Neural cell (in vitro differentiated cells): ENCODE results near the gene CLEC20A. TPM values are rescaled to one million over a fixed set of nuclear protein-coding genes. Genes with fewer than 3 reads are reported as not detected.

Experiments used
- H2AFZ ChIP-seq: fragments of 200-600, 300-800 bp; sonication (generic), shearing (Covaris generic); 2 replicates; pipeline ENCODE4 v1.6.0; 2014; ENCODE audit warnings: low read depth, mild to moderate bottlenecking, antibody characterized with exemption, low read length, moderate library complexity
- H3F3A ChIP-seq: fragments of 200-600 bp; shearing (Covaris generic); 2 replicates; pipeline ENCODE4 v1.6.1; 2016; ENCODE audit warnings: mild to moderate bottlenecking, moderate library complexity, mixed read lengths, antibody characterized with exemption, low read length; ENCODE audit not compliant: insufficient read depth, poor library complexity, severe bottlenecking
- H3K27ac ChIP-seq: fragments of 200-600, 300-800 bp; sonication (generic), shearing (Covaris generic); 2 replicates; pipeline ENCODE4 v1.5.1; 2014; ENCODE audit warnings: mild to moderate bottlenecking, low read length, moderate library complexity
- H3K27me3 ChIP-seq: fragments of 300-800, 200-600 bp; sonication (generic), shearing (Covaris generic); 2 replicates; pipeline ENCODE4 v1.6.0; 2014; ENCODE audit warnings: mild to moderate bottlenecking, low read depth, low read length, moderate library complexity; ENCODE audit not compliant: insufficient read depth
- H3K36me3 ChIP-seq: fragments of 300-800, 200-600 bp; sonication (generic), shearing (Covaris generic); 2 replicates; pipeline ENCODE4 v1.5.1; 2014; ENCODE audit warnings: mild to moderate bottlenecking, antibody characterized with exemption, low read length, moderate library complexity; ENCODE audit not compliant: insufficient read depth
- H3K4me2 ChIP-seq: fragments of 300-800, 200-600 bp; sonication (generic), shearing (Covaris generic); 2 replicates; pipeline ENCODE4 v1.6.0; 2014; ENCODE audit warnings: mild to moderate bottlenecking, low read length
- H3K4me3 ChIP-seq: fragments of 300-800, 200-600 bp; sonication (generic), shearing (Covaris generic); 2 replicates; pipeline ENCODE4 v1.5.1; 2014; ENCODE audit warnings: mild to moderate bottlenecking, low read length, moderate library complexity
- H3K79me2 ChIP-seq: fragments of 200-600 bp; shearing (Covaris generic); replicated peaks from 2 replicates; pipeline ENCODE4 v1.6.0; 2014; ENCODE audit warnings: mild to moderate bottlenecking, low read length, moderate library complexity; ENCODE audit not compliant: insufficient read depth
- H3K9ac ChIP-seq: fragments of 300-800, 200-600 bp; sonication (generic), shearing (Covaris generic); 2 replicates; pipeline ENCODE4 v1.6.1; 2016; ENCODE audit warnings: mild to moderate bottlenecking, low read length, mixed read lengths
- H3K9me2 ChIP-seq: fragments of 200-600 bp; shearing (Covaris generic); 2 replicates; pipeline ENCODE4 v1.6.1; 2016; ENCODE audit warnings: mild to moderate bottlenecking, low read length, mixed read lengths; ENCODE audit not compliant: insufficient read depth
- H3K9me3 ChIP-seq: fragments of 200-600, 300-800 bp; sonication (generic), shearing (Covaris generic); 2 replicates; pipeline ENCODE4 v1.6.1; 2016; ENCODE audit warnings: mild to moderate bottlenecking, mixed run types, low read length, moderate library complexity, mixed read lengths
- H4K20me1 ChIP-seq: fragments of 200-600 bp; shearing (Covaris generic); 2 replicates; pipeline ENCODE4 v1.6.1; 2016; ENCODE audit warnings: mild to moderate bottlenecking, mixed run types; ENCODE audit not compliant: insufficient read depth
- EP300 ChIP-seq: fragments of 450-650 bp; conservative IDR thresholded peaks from 2 replicates; pipeline ENCODE4 v1.6.1; 2014; ENCODE audit warnings: antibody characterized with exemption, mild to moderate bottlenecking, moderate library complexity; ENCODE audit not compliant: poor library complexity, severe bottlenecking
- EZH2 ChIP-seq: fragments of 200-600, 300-800 bp; shearing (Covaris generic), sonication (generic); IDR thresholded peaks from 2 replicates; pipeline ENCODE4 v1.6.1; 2014; ENCODE audit warnings: antibody characterized with exemption, low read length, borderline replicate concordance, mild to moderate bottlenecking; ENCODE audit not compliant: insufficient read depth, poor library complexity, severe bottlenecking
- MXI1 ChIP-seq: fragments of 450-650 bp; conservative IDR thresholded peaks from 2 replicates; pipeline ENCODE4 v1.6.1; 2014; ENCODE audit warnings: antibody characterized with exemption, mild to moderate bottlenecking; ENCODE audit not compliant: poor library complexity, severe bottlenecking
- POLR2AphosphoS5 ChIP-seq: IDR thresholded peaks from 2 replicates; pipeline ENCODE4 v1.6.1; 2012
- RAD21 ChIP-seq: fragments of 450-650 bp; conservative IDR thresholded peaks from 2 replicates; pipeline ENCODE4 v1.6.1; 2014; ENCODE audit warnings: antibody characterized with exemption, mild to moderate bottlenecking, moderate library complexity
- REST ChIP-seq: IDR thresholded peaks from 2 replicates; pipeline ENCODE4 v1.6.1; 2012; ENCODE audit warnings: borderline replicate concordance
- SMC3 ChIP-seq: fragments of 450-650 bp; conservative IDR thresholded peaks from 2 replicates; pipeline ENCODE4 v1.6.1; 2014; ENCODE audit warnings: antibody characterized with exemption, mild to moderate bottlenecking, moderate library complexity; ENCODE audit not compliant: poor library complexity
- TAF1 ChIP-seq: IDR thresholded peaks from 2 replicates; pipeline ENCODE4 v1.6.1; 2012; ENCODE audit warnings: low read depth
- polyA plus RNA-seq: library from polyadenylated mRNA; depleted of rRNA; stranded (reverse); fragments of >200 nt; gene quantifications from 2 replicates; pipeline ENCODE4 v1.2.3, GENCODE V29; 2014
- TF ChIP-seq, protein P1 (sequence below): fragments of 450-650 bp; IDR thresholded peaks from 2 replicates; pipeline ENCODE4 v1.5.1; 2014; ENCODE audit warnings: antibody characterized with exemption, mild to moderate bottlenecking, moderate library complexity; ENCODE audit not compliant: poor library complexity, severe bottlenecking

Gene CLEC20A
- polyA plus RNA-seq, 1 donor from 2014 or later, result 0.78 TPM

- no peaks in the 10 kb centered on the region for H3K9me2 ChIP-seq
- H3K27me3 ChIP-seq, result no peaks in the 10 kb centered on the region
- H2AFZ ChIP-seq, result no peak overlapping the region
- H3K4me3 ChIP-seq, result no peak overlapping the region
- no peaks in the 10 kb centered on the region for H3K79me2 ChIP-seq
- no peaks in the 10 kb centered on the region for H3K9me3 ChIP-seq
- no peaks in the 10 kb centered on the region for H4K20me1 ChIP-seq
- H3F3A ChIP-seq, result no peaks in the 10 kb centered on the region
- no peaks in the 10 kb centered on the region for H3K36me3 ChIP-seq
- no peak overlapping the region for H3K4me2 ChIP-seq
- H3K9ac ChIP-seq, result no peak overlapping the region
- H3K27ac ChIP-seq, result no peak overlapping the region
- TF ChIP-seq POLR2AphosphoS5 (no peak), EP300 (no peak), TAF1 (no peak), SMC3 (peak; percentile 85), EZH2 (no peak), RAD21 (peak; percentile 80)
- TF ChIP-seq, protein P1, sequence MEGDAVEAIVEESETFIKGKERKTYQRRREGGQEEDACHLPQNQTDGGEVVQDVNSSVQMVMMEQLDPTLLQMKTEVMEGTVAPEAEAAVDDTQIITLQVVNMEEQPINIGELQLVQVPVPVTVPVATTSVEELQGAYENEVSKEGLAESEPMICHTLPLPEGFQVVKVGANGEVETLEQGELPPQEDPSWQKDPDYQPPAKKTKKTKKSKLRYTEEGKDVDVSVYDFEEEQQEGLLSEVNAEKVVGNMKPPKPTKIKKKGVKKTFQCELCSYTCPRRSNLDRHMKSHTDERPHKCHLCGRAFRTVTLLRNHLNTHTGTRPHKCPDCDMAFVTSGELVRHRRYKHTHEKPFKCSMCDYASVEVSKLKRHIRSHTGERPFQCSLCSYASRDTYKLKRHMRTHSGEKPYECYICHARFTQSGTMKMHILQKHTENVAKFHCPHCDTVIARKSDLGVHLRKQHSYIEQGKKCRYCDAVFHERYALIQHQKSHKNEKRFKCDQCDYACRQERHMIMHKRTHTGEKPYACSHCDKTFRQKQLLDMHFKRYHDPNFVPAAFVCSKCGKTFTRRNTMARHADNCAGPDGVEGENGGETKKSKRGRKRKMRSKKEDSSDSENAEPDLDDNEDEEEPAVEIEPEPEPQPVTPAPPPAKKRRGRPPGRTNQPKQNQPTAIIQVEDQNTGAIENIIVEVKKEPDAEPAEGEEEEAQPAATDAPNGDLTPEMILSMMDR, result peak; percentile 82
Measured at GRCh38 chr1:178532392-178532791, 35.6 kb upstream of the CLEC20A start.

DNA sequence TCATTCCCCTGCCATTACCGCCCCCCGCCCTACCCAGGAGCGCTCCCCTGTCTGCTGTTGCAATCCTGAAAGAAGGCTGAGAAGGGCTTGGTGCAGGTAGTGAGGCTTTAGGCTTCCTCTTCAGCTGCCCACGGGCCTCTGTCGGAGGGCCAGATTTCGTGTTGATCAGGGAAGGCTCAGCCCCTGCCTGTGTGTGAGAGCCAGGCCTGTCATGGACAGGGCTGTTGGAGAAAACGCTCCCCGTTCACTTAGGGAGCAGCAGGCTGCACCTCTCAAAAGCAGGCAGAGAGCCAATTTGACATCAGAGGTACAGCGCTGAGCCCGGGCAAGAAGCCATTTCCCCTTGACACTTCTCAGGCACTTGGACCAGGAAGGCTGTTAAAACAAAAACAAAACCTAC, 35.1 kb upstream of the CLEC20A start:
- H3K79me2 ChIP-seq, result no peaks in the 10 kb centered on the region
- no peak overlapping the region for H3K27ac ChIP-seq
- TF ChIP-seq MXI1 (no peak), RAD21 (no peak), TAF1 (no peak), EP300 (no peak), REST (no peak), POLR2AphosphoS5 (no peak), SMC3 (no peak), EZH2 (no peak)
- TF ChIP-seq, protein P1, result no peak
- H3K9me3 ChIP-seq, result no peaks in the 10 kb centered on the region
- no peaks in the 10 kb centered on the region for H3K36me3 ChIP-seq
- no peaks in the 10 kb centered on the region for H3F3A ChIP-seq
- H3K27me3 ChIP-seq, result no peaks in the 10 kb centered on the region
- H3K4me2 ChIP-seq, result no peak overlapping the region
- H3K9ac ChIP-seq, result no peak overlapping the region
- no peak overlapping the region for H3K4me3 ChIP-seq
- no peaks in the 10 kb centered on the region for H3K9me2 ChIP-seq
- no peaks in the 10 kb centered on the region for H4K20me1 ChIP-seq
- H2AFZ ChIP-seq, result no peak overlapping the region
